Measurements from ENCODE around the gene P2RY6. TPM values are rescaled to one million over a fixed set of nuclear protein-coding genes. Genes with fewer than 3 reads are reported as not detected.
A peak's percentile ranks its signal among the peaks of the same experiment; 100 is the strongest.

The P2RY6 gene
- total RNA-seq, 4 donors from 2014 or later = 1.8 to 2.8 (median 2.3) TPM

DNA sequence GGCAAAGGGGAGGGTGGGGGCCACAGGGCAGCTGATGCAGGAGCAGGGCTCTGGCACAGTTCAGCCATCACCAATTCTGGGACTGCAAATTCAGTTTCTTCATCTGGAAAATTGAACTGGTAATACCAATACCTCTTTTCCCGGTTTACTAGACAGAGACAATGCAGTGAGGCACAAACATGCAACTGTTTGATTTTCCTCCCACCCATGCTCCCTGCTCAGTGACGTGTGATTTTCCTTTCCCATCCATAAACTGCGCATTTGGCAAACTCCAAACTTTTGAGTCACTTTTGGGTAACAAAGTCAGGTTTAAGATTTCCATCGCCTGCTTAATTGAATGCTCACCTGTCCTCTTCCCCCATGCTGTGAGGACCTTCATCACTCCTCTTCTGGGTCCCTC is 30.8 kb upstream of the P2RY6 start:
- no peak overlapping the region for H3K27ac ChIP-seq
- H3K27me3 ChIP-seq = no peaks in the 10 kb centered on the region
- TF ChIP-seq POLR2A (IDR thresholded peaks at IDR 0.05) = no peak
- TF ChIP-seq, protein P1, sequence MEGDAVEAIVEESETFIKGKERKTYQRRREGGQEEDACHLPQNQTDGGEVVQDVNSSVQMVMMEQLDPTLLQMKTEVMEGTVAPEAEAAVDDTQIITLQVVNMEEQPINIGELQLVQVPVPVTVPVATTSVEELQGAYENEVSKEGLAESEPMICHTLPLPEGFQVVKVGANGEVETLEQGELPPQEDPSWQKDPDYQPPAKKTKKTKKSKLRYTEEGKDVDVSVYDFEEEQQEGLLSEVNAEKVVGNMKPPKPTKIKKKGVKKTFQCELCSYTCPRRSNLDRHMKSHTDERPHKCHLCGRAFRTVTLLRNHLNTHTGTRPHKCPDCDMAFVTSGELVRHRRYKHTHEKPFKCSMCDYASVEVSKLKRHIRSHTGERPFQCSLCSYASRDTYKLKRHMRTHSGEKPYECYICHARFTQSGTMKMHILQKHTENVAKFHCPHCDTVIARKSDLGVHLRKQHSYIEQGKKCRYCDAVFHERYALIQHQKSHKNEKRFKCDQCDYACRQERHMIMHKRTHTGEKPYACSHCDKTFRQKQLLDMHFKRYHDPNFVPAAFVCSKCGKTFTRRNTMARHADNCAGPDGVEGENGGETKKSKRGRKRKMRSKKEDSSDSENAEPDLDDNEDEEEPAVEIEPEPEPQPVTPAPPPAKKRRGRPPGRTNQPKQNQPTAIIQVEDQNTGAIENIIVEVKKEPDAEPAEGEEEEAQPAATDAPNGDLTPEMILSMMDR (IDR thresholded peaks at IDR 0.05) = no peak
- no peak for TF ChIP-seq POLR2AphosphoS5 (IDR thresholded peaks at IDR 0.05)
- TF ChIP-seq EP300 (IDR thresholded peaks at IDR 0.05) = no peak
- WGBS, 2 donors (ENCODE audit: low coverage in 1 of 2) = 88 to 93% methylated on average over 4 of the region's 4 CpGs
- no peak for ATAC-seq
- no peak overlapping the region for H3K4me3 ChIP-seq
- H3K9me3 ChIP-seq = no peaks in the 10 kb centered on the region
- no peaks in the 10 kb centered on the region for H3K36me3 ChIP-seq
- peaks cover 0 to 23% (median 12%) of the 10 kb centered on the region in 3 donors for H3K4me1 ChIP-seq

DNA sequence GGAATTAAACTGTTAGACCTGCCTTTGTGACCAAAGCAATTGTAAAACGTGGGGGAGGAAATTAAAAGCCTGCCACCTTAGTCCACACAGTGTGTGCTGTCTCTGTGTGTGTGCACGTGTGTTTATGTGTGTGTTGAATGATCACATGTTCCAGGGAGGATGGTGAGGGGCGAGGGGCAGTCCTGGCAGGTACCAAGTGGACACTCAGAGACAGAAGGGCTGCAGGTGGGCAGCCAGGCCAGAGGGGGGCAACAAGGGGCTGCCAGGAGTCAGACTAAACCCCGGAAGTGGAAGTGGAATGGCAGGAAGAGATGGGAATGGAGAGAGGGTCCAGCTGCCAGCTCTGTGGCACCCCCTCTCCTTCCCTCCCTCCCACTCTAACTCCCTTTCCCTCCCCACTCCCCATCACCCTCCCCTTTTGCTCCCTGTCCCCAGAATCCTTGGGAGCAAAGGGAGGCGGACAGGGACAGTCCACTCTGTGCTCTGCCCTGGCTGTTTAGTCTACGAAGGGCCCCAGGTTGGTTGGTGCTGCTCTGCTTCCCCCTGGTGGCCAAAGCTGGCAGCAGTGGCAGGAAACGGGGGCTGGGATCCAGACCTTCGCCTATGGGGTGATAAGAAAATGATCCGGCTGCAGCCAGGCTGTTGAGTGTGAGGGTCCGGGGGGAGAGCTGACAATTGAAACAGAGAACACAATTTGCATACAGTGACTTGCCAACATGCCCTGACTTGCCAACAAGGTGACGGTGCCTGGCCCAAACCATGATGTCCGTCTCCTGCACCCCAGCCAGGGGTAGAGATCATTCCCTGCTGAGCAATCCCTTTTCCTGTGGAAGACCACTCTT is 29.7 kb upstream of the P2RY6 start:
- no peaks in the 10 kb centered on the region for H3K9me3 ChIP-seq
- H3K36me3 ChIP-seq = no peaks in the 10 kb centered on the region
- no peak for TF ChIP-seq POLR2A (IDR thresholded peaks at IDR 0.05)
- TF ChIP-seq, protein P1 (IDR thresholded peaks at IDR 0.05) = peak in 3 of 4 experiments; percentile 79 to 90 (median 85)
- H3K27me3 ChIP-seq = no peaks in the 10 kb centered on the region
- H3K4me3 ChIP-seq = peak overlapping the region in 1 of 2 donors; percentile 27
- ATAC-seq = peak; percentile 64
- peaks cover 0 to 23% (median 12%) of the 10 kb centered on the region in 3 donors for H3K4me1 ChIP-seq
- H3K27ac ChIP-seq = no peak overlapping the region
- 30 to 38% methylated on average over 4 to 6 of the region's 12 CpGs for WGBS, 2 donors (ENCODE audit: low coverage in 1 of 2)

DNA sequence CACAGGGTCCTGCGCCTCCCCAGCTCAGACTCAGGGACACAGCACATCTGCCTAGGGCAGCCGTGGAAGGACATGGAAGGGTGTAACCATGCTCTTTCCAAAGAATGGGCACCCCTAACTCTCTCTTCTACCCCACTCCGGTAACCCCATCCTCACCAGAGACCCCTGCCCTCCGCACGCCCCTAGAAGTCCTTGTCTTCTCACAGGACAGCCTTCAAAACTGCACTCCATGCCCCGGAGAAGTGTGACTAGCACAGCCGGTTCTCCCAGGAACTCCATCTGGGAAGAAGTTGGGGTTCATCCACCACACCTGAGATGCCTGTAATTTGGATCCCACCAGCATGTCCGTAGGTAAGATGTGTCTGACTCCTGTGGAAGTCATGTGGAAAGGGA is 29.0 kb upstream of the P2RY6 start:
- Histone ChIP-seq H3K27ac (no peak overlapping the region), H3K4me3 (no peak overlapping the region), H3K36me3 (no peaks in the 10 kb centered on the region), H3K27me3 (no peaks in the 10 kb centered on the region), H3K4me1 (peaks cover 0 to 23% (median 12%) of the 10 kb centered on the region in 3 donors), H3K9me3 (no peaks in the 10 kb centered on the region)
- 81 to 94% methylated on average over 3 to 6 of the region's 8 CpGs for WGBS, 2 donors (ENCODE audit: low coverage in 1 of 2)
- TF ChIP-seq, protein P1 (IDR thresholded peaks at IDR 0.05) = no peak
- TF ChIP-seq POLR2AphosphoS5 (IDR thresholded peaks at IDR 0.05) (no peak), POLR2A (IDR thresholded peaks at IDR 0.05) (no peak), EP300 (IDR thresholded peaks at IDR 0.05) (no peak)
- no peak for ATAC-seq

DNA sequence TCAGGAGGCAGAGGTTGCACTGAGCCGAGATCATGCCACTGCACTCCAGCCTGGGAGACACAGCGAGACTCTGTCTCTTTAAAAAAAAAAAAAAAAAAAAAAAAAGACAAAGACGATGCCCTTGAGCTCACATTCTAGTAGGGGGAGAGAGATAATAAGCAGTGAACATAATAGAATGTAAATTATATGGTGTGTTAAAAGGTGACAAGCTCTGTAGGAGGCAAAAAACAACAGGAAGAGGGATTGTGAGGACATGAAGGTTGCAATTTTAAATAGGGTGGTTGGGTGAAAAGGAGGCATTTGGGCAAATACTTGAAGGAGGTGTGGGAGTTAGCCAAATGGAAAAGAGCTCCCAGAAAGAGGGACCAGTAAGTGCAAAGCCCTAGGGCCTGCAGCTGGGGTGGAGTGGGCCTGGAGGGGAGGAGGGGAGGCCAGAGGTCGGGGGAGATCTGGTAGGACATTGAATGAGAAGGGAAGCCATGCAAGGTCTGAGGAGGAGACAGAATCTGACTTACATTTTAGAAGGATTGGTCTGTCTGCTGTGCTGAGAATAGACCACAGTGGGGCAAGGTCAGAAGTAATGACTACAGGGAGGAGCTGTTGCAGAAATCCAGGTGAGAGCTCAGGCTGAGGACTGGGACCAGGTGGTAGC is 27.4 kb upstream of the P2RY6 start:
- TF ChIP-seq POLR2AphosphoS5 (IDR thresholded peaks at IDR 0.05) (no peak), EP300 (IDR thresholded peaks at IDR 0.05) (no peak), POLR2A (IDR thresholded peaks at IDR 0.05) (no peak)
- TF ChIP-seq, protein P1 (IDR thresholded peaks at IDR 0.05) = no peak
- Histone ChIP-seq H3K9me3 (no peaks in the 10 kb centered on the region), H3K27ac (no peak overlapping the region), H3K27me3 (no peaks in the 10 kb centered on the region), H3K4me3 (no peak overlapping the region), H3K36me3 (no peaks in the 10 kb centered on the region), H3K4me1 (peaks cover 0 to 23% (median 12%) of the 10 kb centered on the region in 3 donors)
- 69 to 100% methylated on average over 1 to 4 of the region's 4 CpGs for WGBS, 2 donors (ENCODE audit: low coverage in 1 of 2)
- ATAC-seq = no peak
